ENCODE data around the gene CADM1. TPM values are rescaled to one million over a fixed set of nuclear protein-coding genes. Genes with fewer than 3 reads are reported as not detected.

Gene CADM1
- total and polyA plus RNA-seq, 4 donors = 31.7 to 243 (median 77.9) TPM

DNA sequence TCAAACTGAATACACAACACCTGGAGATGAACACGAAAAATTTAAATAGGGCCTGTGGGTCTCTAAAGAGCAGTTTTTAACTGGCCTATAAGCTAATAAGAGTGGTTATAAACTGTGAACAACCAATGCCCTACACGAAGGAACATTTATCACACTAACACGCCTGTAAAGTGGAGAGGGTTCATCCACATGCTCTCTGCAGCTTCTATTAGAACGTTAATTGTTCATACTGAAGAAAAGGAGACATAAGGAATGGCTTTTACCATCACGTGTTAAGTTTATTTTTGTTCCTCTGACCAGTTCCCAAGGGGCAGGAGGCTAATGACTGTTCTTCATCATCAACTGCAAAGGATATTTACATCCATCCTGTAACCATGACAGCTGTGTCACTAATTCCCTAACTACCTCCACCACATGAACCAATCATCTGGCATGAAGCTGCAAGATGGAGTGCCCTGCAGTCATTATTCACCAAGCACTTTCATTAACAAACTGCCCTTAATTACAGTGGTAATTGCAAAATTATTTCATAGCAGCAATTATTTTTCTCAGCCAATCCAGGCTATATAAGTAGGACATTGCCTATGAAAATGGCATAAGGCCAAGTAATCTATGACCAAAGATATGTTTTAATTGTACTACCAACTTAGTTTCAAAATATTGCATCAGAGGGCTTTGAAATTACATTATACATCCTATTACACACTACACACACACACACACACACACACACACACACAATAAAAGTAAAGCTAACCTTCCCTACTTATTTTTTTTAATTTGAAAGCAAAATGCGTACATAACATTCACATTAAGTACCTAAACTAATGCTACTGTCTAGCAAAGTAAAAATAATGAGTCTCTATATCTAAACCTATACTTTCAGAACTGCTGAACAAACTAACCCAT is 186.7 kb downstream of the CADM1 start:
- no peaks in the 10 kb centered on the region for H3K27me3 ChIP-seq (ENCODE audit: control insufficient read depth in 3 of 3, insufficient read depth in 3 of 3, low read length in 2 of 3)
- no peak overlapping the region for H3K4me3 ChIP-seq
- no peaks in the 10 kb centered on the region for H3K36me3 ChIP-seq (ENCODE audit: control insufficient read depth in 4 of 4, insufficient read depth in 4 of 4, low read length in 4 of 4)
- 73 to 81% methylated on average over 6 of the region's 6 CpGs for WGBS, 2 donors
- no peaks in the 10 kb centered on the region for H3K9me3 ChIP-seq (ENCODE audit: control insufficient read depth in 4 of 4, insufficient read depth in 3 of 4, low read length in 3 of 4)
- ATAC-seq (ENCODE audit: insufficient read depth, low FRiP score) (no peak), DNase-seq (peak in 2 of 3 donors; percentile 23 to 45)
- peak overlapping the region in 1 of 2 donors; percentile 31 for H3K27ac ChIP-seq (ENCODE audit: low read depth in 1 of 2, low read length in 1 of 2)
- H3K9ac ChIP-seq (ENCODE audit: insufficient read depth in 1 of 2, low read length in 2 of 2) = no peak overlapping the region
- TF ChIP-seq, protein P1, sequence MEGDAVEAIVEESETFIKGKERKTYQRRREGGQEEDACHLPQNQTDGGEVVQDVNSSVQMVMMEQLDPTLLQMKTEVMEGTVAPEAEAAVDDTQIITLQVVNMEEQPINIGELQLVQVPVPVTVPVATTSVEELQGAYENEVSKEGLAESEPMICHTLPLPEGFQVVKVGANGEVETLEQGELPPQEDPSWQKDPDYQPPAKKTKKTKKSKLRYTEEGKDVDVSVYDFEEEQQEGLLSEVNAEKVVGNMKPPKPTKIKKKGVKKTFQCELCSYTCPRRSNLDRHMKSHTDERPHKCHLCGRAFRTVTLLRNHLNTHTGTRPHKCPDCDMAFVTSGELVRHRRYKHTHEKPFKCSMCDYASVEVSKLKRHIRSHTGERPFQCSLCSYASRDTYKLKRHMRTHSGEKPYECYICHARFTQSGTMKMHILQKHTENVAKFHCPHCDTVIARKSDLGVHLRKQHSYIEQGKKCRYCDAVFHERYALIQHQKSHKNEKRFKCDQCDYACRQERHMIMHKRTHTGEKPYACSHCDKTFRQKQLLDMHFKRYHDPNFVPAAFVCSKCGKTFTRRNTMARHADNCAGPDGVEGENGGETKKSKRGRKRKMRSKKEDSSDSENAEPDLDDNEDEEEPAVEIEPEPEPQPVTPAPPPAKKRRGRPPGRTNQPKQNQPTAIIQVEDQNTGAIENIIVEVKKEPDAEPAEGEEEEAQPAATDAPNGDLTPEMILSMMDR (IDR thresholded peaks at IDR 0.05; ENCODE audit: control extremely low read depth, extremely low read depth) = no peak
- peaks cover 0 to 12% (median 3%) of the 10 kb centered on the region in 5 donors for H3K4me1 ChIP-seq (ENCODE audit: control insufficient read depth in 5 of 5, insufficient read depth in 5 of 5, low read length in 5 of 5)

- Histone ChIP-seq H3K4me3 (no peak overlapping the region), H3K27me3 (ENCODE audit: control insufficient read depth in 3 of 3, insufficient read depth in 3 of 3, low read length in 2 of 3) (no peaks in the 10 kb centered on the region), H3K9ac (ENCODE audit: insufficient read depth in 1 of 2, low read length in 2 of 2) (no peak overlapping the region), H3K4me1 (ENCODE audit: control insufficient read depth in 5 of 5, insufficient read depth in 5 of 5, low read length in 5 of 5) (peaks cover 0 to 12% (median 2%) of the 10 kb centered on the region in 5 donors), H3K36me3 (ENCODE audit: control insufficient read depth in 4 of 4, insufficient read depth in 4 of 4, low read length in 4 of 4) (no peaks in the 10 kb centered on the region), H3K27ac (ENCODE audit: low read depth in 1 of 2, low read length in 1 of 2) (no peak overlapping the region), H3K9me3 (ENCODE audit: control insufficient read depth in 4 of 4, insufficient read depth in 3 of 4, low read length in 3 of 4) (no peaks in the 10 kb centered on the region)
- no peak for ATAC-seq (ENCODE audit: insufficient read depth, low FRiP score)
- TF ChIP-seq, protein P1 (IDR thresholded peaks at IDR 0.05; ENCODE audit: control extremely low read depth, extremely low read depth) = no peak
- 58 to 67% methylated on average over 5 of the region's 5 CpGs for WGBS, 2 donors
- peak in 1 of 3 donors; percentile 17 for DNase-seq
Measured at GRCh38 chr11:115316696-115317095, 187.5 kb downstream of the CADM1 start.

DNA sequence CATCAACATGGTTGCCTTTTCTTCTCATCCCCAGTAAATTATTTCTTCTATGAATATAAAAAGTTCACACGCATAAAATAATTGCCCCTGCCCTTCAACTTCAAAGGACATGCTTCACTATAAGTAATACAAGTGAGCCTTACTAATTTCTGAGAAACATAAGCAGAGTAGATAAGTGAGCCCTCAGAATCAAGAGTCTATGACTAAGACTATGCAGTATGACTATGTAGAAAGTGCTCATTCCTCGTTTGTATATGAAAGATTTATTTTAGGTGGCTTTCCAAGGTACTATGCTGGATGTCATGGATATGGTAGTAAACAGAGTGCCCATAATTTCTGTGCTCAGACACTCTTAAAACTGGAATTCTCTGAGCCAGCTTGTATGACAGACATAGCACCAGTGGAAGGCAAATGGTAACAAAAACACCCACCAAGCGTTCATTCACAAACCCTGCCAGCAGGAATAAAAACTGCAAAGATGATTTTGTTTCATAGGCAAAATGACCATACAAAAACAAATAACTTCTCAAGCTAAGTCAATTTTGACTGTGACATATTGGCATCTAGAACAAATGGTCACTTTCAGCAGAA is 189.8 kb downstream of the CADM1 start:
- DNase-seq = no peak
- H3K4me1 ChIP-seq (ENCODE audit: control insufficient read depth in 5 of 5, insufficient read depth in 5 of 5, low read length in 5 of 5) = peaks cover 0 to 12% (median 0%) of the 10 kb centered on the region in 5 donors
- H3K27me3 ChIP-seq (ENCODE audit: control insufficient read depth in 3 of 3, insufficient read depth in 3 of 3, low read length in 2 of 3) = no peaks in the 10 kb centered on the region
- TF ChIP-seq, protein P1 (IDR thresholded peaks at IDR 0.05; ENCODE audit: control extremely low read depth, extremely low read depth) = no peak
- H3K36me3 ChIP-seq (ENCODE audit: control insufficient read depth in 4 of 4, insufficient read depth in 4 of 4, low read length in 4 of 4) = no peaks in the 10 kb centered on the region
- no peak overlapping the region for H3K9ac ChIP-seq (ENCODE audit: insufficient read depth in 1 of 2, low read length in 2 of 2)
- H3K4me3 ChIP-seq = no peak overlapping the region
- 68 to 74% methylated on average over 3 of the region's 3 CpGs for WGBS, 2 donors
- no peaks in the 10 kb centered on the region for H3K9me3 ChIP-seq (ENCODE audit: control insufficient read depth in 4 of 4, insufficient read depth in 3 of 4, low read length in 3 of 4)
- ATAC-seq (ENCODE audit: insufficient read depth, low FRiP score) = no peak
- no peak overlapping the region for H3K27ac ChIP-seq (ENCODE audit: low read depth in 1 of 2, low read length in 1 of 2)
